ENCODE data around the gene C9orf85.

The C9orf85 gene

GRCh38 chr9:71929223-71929622 lies 17.8 kb downstream of the C9orf85 start:
- H3K9me3 ChIP-seq (ENCODE audit: insufficient read depth, low read length) = no peaks in the 10 kb centered on the region; the same call in 1 of the 2 replicates
- no peaks in the 10 kb centered on the region for H3K27me3 ChIP-seq (ENCODE audit: insufficient read depth, insufficient read length)
- DNase-seq (ENCODE audit: low read depth, low spot score) = no peak
- H3K4me1 ChIP-seq (ENCODE audit: insufficient read depth, insufficient read length) = no peaks in the 10 kb centered on the region
- no peak overlapping the region for H3K4me3 ChIP-seq (ENCODE audit: insufficient read length, low read depth)
- no peaks in the 10 kb centered on the region for H3K36me3 ChIP-seq (ENCODE audit: insufficient read depth, insufficient read length, low read length)
- no peak for TF ChIP-seq YY1 (IDR thresholded peaks at IDR 0.05; ENCODE audit: insufficient read depth, insufficient read length)
- no peak for TF ChIP-seq ZNF274 (IDR thresholded peaks at IDR 0.05; ENCODE audit: low read depth, low read length)
- TF ChIP-seq SUZ12 (IDR thresholded peaks at IDR 0.05; ENCODE audit: extremely low read depth, insufficient read depth, insufficient read length) = no peak
- no peak overlapping the region for H3K9ac ChIP-seq (ENCODE audit: insufficient read length, low read depth)

- no peak for DNase-seq (ENCODE audit: low read depth, low spot score)
- H3K36me3 ChIP-seq (ENCODE audit: insufficient read depth, insufficient read length, low read length) = no peaks in the 10 kb centered on the region
- TF ChIP-seq SUZ12 (IDR thresholded peaks at IDR 0.05; ENCODE audit: extremely low read depth, insufficient read depth, insufficient read length) (no peak), ZNF274 (IDR thresholded peaks at IDR 0.05; ENCODE audit: low read depth, low read length) (no peak), YY1 (IDR thresholded peaks at IDR 0.05; ENCODE audit: insufficient read depth, insufficient read length) (no peak)
- no peaks in the 10 kb centered on the region for H3K4me1 ChIP-seq (ENCODE audit: insufficient read depth, insufficient read length)
- H3K27me3 ChIP-seq (ENCODE audit: insufficient read depth, insufficient read length) = no peaks in the 10 kb centered on the region
- no peak overlapping the region for H3K4me3 ChIP-seq (ENCODE audit: insufficient read length, low read depth)
- no peaks in the 10 kb centered on the region; the same call in 1 of the 2 replicates for H3K9me3 ChIP-seq (ENCODE audit: insufficient read depth, low read length)
- no peak overlapping the region for H3K9ac ChIP-seq (ENCODE audit: insufficient read length, low read depth)
Measured at GRCh38 chr9:71929791-71930440, 18.5 kb downstream of the C9orf85 start.

DNA sequence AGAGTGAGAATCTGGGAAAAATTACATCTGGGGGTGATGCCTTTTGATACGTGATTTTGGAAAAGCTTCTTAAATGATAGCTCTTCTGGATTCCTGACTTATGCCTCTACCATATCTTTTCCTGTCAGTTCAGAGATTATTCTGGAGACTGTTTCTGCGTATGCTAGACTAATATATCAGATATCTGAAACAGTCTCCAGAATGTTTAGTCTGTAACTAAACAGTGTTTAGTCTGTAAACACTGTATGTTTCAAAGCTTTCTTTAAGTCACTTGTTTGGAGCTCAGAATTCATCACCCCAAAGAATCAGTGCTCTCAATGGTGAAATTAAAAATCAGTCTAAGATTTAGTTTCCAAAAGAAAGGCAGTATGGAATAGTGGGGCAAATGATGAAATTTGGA lies 19.7 kb downstream of the C9orf85 start:
- no peak for DNase-seq (ENCODE audit: low read depth, low spot score)
- Histone ChIP-seq H3K4me3 (ENCODE audit: insufficient read length, low read depth) (no peak overlapping the region), H3K9ac (ENCODE audit: insufficient read length, low read depth) (no peak overlapping the region), H3K9me3 (ENCODE audit: insufficient read depth, low read length) (no peaks in the 10 kb centered on the region; the same call in 1 of the 2 replicates), H3K27me3 (ENCODE audit: insufficient read depth, insufficient read length) (no peaks in the 10 kb centered on the region), H3K36me3 (ENCODE audit: insufficient read depth, insufficient read length, low read length) (no peaks in the 10 kb centered on the region), H3K4me1 (ENCODE audit: insufficient read depth, insufficient read length) (no peaks in the 10 kb centered on the region)
- TF ChIP-seq YY1 (IDR thresholded peaks at IDR 0.05; ENCODE audit: insufficient read depth, insufficient read length) (no peak), SUZ12 (IDR thresholded peaks at IDR 0.05; ENCODE audit: extremely low read depth, insufficient read depth, insufficient read length) (no peak), ZNF274 (IDR thresholded peaks at IDR 0.05; ENCODE audit: low read depth, low read length) (no peak)

GRCh38 chr9:71936066-71936465 lies 24.6 kb downstream of the C9orf85 start:
- Histone ChIP-seq H3K9ac (ENCODE audit: insufficient read length, low read depth) (no peak overlapping the region), H3K27me3 (ENCODE audit: insufficient read depth, insufficient read length) (no peaks in the 10 kb centered on the region), H3K4me3 (ENCODE audit: insufficient read length, low read depth) (no peak overlapping the region), H3K4me1 (ENCODE audit: insufficient read depth, insufficient read length) (no peaks in the 10 kb centered on the region), H3K9me3 (ENCODE audit: insufficient read depth, low read length) (no peaks in the 10 kb centered on the region; the same call in 1 of the 2 replicates), H3K36me3 (ENCODE audit: insufficient read depth, insufficient read length, low read length) (no peaks in the 10 kb centered on the region)
- no peak for TF ChIP-seq ZNF274 (IDR thresholded peaks at IDR 0.05; ENCODE audit: low read depth, low read length)
- TF ChIP-seq YY1 (IDR thresholded peaks at IDR 0.05; ENCODE audit: insufficient read depth, insufficient read length) = no peak
- TF ChIP-seq SUZ12 (IDR thresholded peaks at IDR 0.05; ENCODE audit: extremely low read depth, insufficient read depth, insufficient read length) = no peak
- no peak for DNase-seq (ENCODE audit: low read depth, low spot score)

DNA sequence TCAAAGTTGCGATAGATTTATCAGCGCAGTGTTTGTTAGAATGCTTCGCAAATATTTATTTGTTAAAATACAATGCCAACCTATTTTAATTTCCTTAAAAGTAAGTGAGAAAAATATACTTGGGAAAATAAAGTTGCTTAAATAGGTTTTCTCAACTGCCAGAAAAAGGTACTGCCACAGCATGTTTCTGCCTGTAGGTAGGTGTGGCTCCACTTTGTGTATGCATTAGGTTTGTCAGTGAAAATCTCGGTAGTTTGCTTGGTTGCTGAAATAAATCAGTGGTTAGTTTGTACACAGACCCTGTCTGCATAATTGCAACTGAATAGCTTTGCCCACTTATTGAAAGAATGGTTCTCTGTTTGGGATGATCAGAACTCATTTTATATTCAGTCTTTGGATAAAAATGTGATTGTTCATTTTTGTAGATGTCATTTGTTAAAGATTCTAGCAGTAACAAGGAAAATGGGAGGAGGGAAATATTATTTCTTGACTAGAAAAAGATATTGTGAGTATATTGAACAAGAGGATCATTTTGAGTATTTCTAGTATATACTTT lies 25.7 kb downstream of the C9orf85 start:
- H3K9ac ChIP-seq (ENCODE audit: insufficient read length, low read depth) = no peak overlapping the region
- H3K36me3 ChIP-seq (ENCODE audit: insufficient read depth, insufficient read length, low read length) = no peaks in the 10 kb centered on the region
- no peaks in the 10 kb centered on the region for H3K27me3 ChIP-seq (ENCODE audit: insufficient read depth, insufficient read length)
- no peak for TF ChIP-seq SUZ12 (IDR thresholded peaks at IDR 0.05; ENCODE audit: extremely low read depth, insufficient read depth, insufficient read length)
- no peak for TF ChIP-seq ZNF274 (IDR thresholded peaks at IDR 0.05; ENCODE audit: low read depth, low read length)
- TF ChIP-seq YY1 (IDR thresholded peaks at IDR 0.05; ENCODE audit: insufficient read depth, insufficient read length) = no peak
- no peaks in the 10 kb centered on the region for H3K4me1 ChIP-seq (ENCODE audit: insufficient read depth, insufficient read length)
- no peak overlapping the region for H3K4me3 ChIP-seq (ENCODE audit: insufficient read length, low read depth)
- no peaks in the 10 kb centered on the region; the same call in 1 of the 2 replicates for H3K9me3 ChIP-seq (ENCODE audit: insufficient read depth, low read length)
- no peak for DNase-seq (ENCODE audit: low read depth, low spot score)

GRCh38 chr9:71937898-71938297 lies 26.5 kb downstream of the C9orf85 start:
- Histone ChIP-seq H3K9me3 (ENCODE audit: insufficient read depth, low read length) (no peaks in the 10 kb centered on the region; the same call in 1 of the 2 replicates), H3K4me3 (ENCODE audit: insufficient read length, low read depth) (no peak overlapping the region), H3K4me1 (ENCODE audit: insufficient read depth, insufficient read length) (no peaks in the 10 kb centered on the region), H3K9ac (ENCODE audit: insufficient read length, low read depth) (no peak overlapping the region), H3K27me3 (ENCODE audit: insufficient read depth, insufficient read length) (no peaks in the 10 kb centered on the region), H3K36me3 (ENCODE audit: insufficient read depth, insufficient read length, low read length) (no peaks in the 10 kb centered on the region)
- no peak for DNase-seq (ENCODE audit: low read depth, low spot score)
- TF ChIP-seq YY1 (IDR thresholded peaks at IDR 0.05; ENCODE audit: insufficient read depth, insufficient read length) = no peak
- no peak for TF ChIP-seq ZNF274 (IDR thresholded peaks at IDR 0.05; ENCODE audit: low read depth, low read length)
- no peak for TF ChIP-seq SUZ12 (IDR thresholded peaks at IDR 0.05; ENCODE audit: extremely low read depth, insufficient read depth, insufficient read length)

- H3K27me3 ChIP-seq (ENCODE audit: insufficient read depth, insufficient read length) = no peaks in the 10 kb centered on the region
- H3K36me3 ChIP-seq (ENCODE audit: insufficient read depth, insufficient read length, low read length) = no peaks in the 10 kb centered on the region
- H3K9ac ChIP-seq (ENCODE audit: insufficient read length, low read depth) = no peak overlapping the region
- DNase-seq (ENCODE audit: low read depth, low spot score) = no peak
- TF ChIP-seq SUZ12 (IDR thresholded peaks at IDR 0.05; ENCODE audit: extremely low read depth, insufficient read depth, insufficient read length) (no peak), YY1 (IDR thresholded peaks at IDR 0.05; ENCODE audit: insufficient read depth, insufficient read length) (no peak), ZNF274 (IDR thresholded peaks at IDR 0.05; ENCODE audit: low read depth, low read length) (no peak)
- H3K4me3 ChIP-seq (ENCODE audit: insufficient read length, low read depth) = no peak overlapping the region
- no peaks in the 10 kb centered on the region for H3K9me3 ChIP-seq (ENCODE audit: insufficient read depth, low read length)
- H3K4me1 ChIP-seq (ENCODE audit: insufficient read depth, insufficient read length) = no peaks in the 10 kb centered on the region
Measured at GRCh38 chr9:71941060-71941568, 29.7 kb downstream of the C9orf85 start.
